D341Med (cell line): Measurements from ENCODE around the gene PCLO.
"Not testable (repeated sequence)": the region's sequence is repeated elsewhere in the genome, so short reads cannot be mapped to it uniquely, and the experiment has no call there.

ENCODE experiments used
- DNase-seq: peaks from one replicate; pipeline ENCODE4 v3.0.0; 2012; ENCODE audit warnings: low spot score

The PCLO gene

GRCh38 chr7:82961240-82961639 is 201.4 kb downstream of the PCLO start:
- no peak for DNase-seq

- no peak for DNase-seq
These were observed 203.2 kb downstream of the PCLO start for GRCh38 chr7:82959528-82959927.

- DNase-seq: no peak
These were observed 205.2 kb downstream of the PCLO start for GRCh38 chr7:82957521-82957920.

GRCh38 chr7:82953324-82954027 is 209.2 kb downstream of the PCLO start:
- no peak for DNase-seq

GRCh38 chr7:82950436-82950835 is 212.2 kb downstream of the PCLO start:
- no peak for DNase-seq

- DNase-seq: no peak
These were observed 217.2 kb downstream of the PCLO start for GRCh38 chr7:82945480-82945879.

- no peak for DNase-seq
These were observed 217.6 kb downstream of the PCLO start for GRCh38 chr7:82945056-82945455.

GRCh38 chr7:82932516-82932915 is 230.2 kb downstream of the PCLO start:
- DNase-seq: no peak

- DNase-seq: no peak
These were observed 236.2 kb downstream of the PCLO start for GRCh38 chr7:82926477-82926876.

GRCh38 chr7:82925331-82925730 is 237.4 kb downstream of the PCLO start:
- no peak for DNase-seq

GRCh38 chr7:82906502-82906901 is 256.2 kb downstream of the PCLO start:
- DNase-seq: no peak

- no peak for DNase-seq
These were observed 257.8 kb downstream of the PCLO start for GRCh38 chr7:82904871-82905270.

GRCh38 chr7:82901098-82901497 is 261.6 kb downstream of the PCLO start:
- not testable (repeated sequence) for DNase-seq

GRCh38 chr7:82897500-82897899 is 265.2 kb downstream of the PCLO start:
- no peak for DNase-seq

- not testable (repeated sequence) for DNase-seq
These were observed 268.3 kb downstream of the PCLO start for GRCh38 chr7:82894341-82894740.

- no peak for DNase-seq
These were observed 276.4 kb downstream of the PCLO start for GRCh38 chr7:82886324-82886723.

GRCh38 chr7:82865856-82866255 is 296.8 kb downstream of the PCLO start:
- DNase-seq: no peak

GRCh38 chr7:82859106-82859850 is 303.4 kb downstream of the PCLO start:
- no peak for DNase-seq

- no peak for DNase-seq
These were observed 311.6 kb downstream of the PCLO start for GRCh38 chr7:82851121-82851520.

GRCh38 chr7:82841828-82842227 is 320.9 kb downstream of the PCLO start:
- DNase-seq: no peak

- DNase-seq: no peak
These were observed 322.6 kb downstream of the PCLO start for GRCh38 chr7:82840061-82840460.

GRCh38 chr7:82839555-82839954 is 323.1 kb downstream of the PCLO start:
- DNase-seq: no peak

- DNase-seq: no peak
These were observed 323.6 kb downstream of the PCLO start for GRCh38 chr7:82839063-82839462.

GRCh38 chr7:82838314-82838713 is 324.4 kb downstream of the PCLO start:
- no peak for DNase-seq
